H1 (cell line): ENCODE results near the gene SORL1-AS1.

ENCODE experiments used
- CTCF ChIA-PET: fragments of 300-600 bp; sonication (Branson Sonifier 250); formaldehyde crosslinking; loops from one replicate; lab custom pipeline; 2021; ENCODE audit not compliant: partially characterized antibody; lab: Charles Lee
- POLR2A ChIA-PET: fragments of 300-600 bp; sonication (Branson Sonifier 250); formaldehyde crosslinking; loops from one replicate; lab custom pipeline; 2021; ENCODE audit warnings: inconsistent platforms; ENCODE audit not compliant: partially characterized antibody; lab: Charles Lee
- DNase-seq, 2 experiments: peaks; one replicate each; pipeline versions ENCODE4 v3.0.0 to v3.0.0-alpha.2; 2010 to 2022; ENCODE audit warnings: low spot score in 2 of 2, low read depth in 1 of 2, mixed read lengths in 1 of 2
- FAIRE-seq: peaks from 2 replicates; lab custom pipeline; 2011; peaks lifted over from hg19 to GRCh38; lab: Jason Lieb, UNC
- H2AFZ ChIP-seq: 2 replicates; pipeline ENCODE4 v1.8.1; 2012; ENCODE audit warnings: low read length, inconsistent platforms
- H2AK5ac ChIP-seq: 2 replicates; pipeline ENCODE4 v1.6.1; 2013; ENCODE audit warnings: low read depth, low read length
- H2BK120ac ChIP-seq: replicated peaks from 2 replicates; pipeline ENCODE3; 2013; ENCODE audit warnings: low read depth, low read length, inconsistent platforms
- H2BK12ac ChIP-seq: 2 replicates; pipeline ENCODE4 v1.6.1; 2013; ENCODE audit warnings: low read depth, low read length
- H2BK15ac ChIP-seq: 2 replicates; pipeline ENCODE4 v1.6.1; 2013; ENCODE audit warnings: low read length
- H2BK20ac ChIP-seq: 2 replicates; pipeline ENCODE4 v1.6.1; 2013; ENCODE audit warnings: low read length
- H2BK5ac ChIP-seq: 2 replicates; pipeline ENCODE4 v1.6.1; 2013; ENCODE audit warnings: low read depth, low read length
- H3K14ac ChIP-seq: 2 replicates; pipeline ENCODE4 v1.6.1; 2013; ENCODE audit warnings: inconsistent platforms; ENCODE audit not compliant: insufficient read length
- H3K18ac ChIP-seq: 2 replicates; pipeline ENCODE4 v1.6.1; 2013; ENCODE audit warnings: low read length; ENCODE audit errors: extremely low read depth
- H3K23ac ChIP-seq: 2 replicates; pipeline ENCODE4 v1.6.1; 2013; ENCODE audit warnings: inconsistent platforms; ENCODE audit not compliant: insufficient read length
- H3K23me2 ChIP-seq: 2 replicates; pipeline ENCODE4 v1.6.1; 2013; ENCODE audit warnings: low read depth, low read length
- H3K27ac ChIP-seq: 2 replicates; pipeline ENCODE4 v1.6.1; 2011; ENCODE audit warnings: low read depth, low read length, inconsistent platforms
- H3K27me3 ChIP-seq, 4 experiments: replicated peaks in 1 of 4; 1 replicate in 1 of 4; 2 replicates in 3 of 4; pipeline versions ENCODE4 v1.6.1 to v1.8.1; 2011 to 2013; ENCODE audit warnings: low read length in 3 of 4, mild to moderate bottlenecking in 3 of 4, inconsistent platforms in 2 of 4, mixed read lengths in 2 of 4, moderate library complexity in 1 of 4; ENCODE audit not compliant: control insufficient read depth in 3 of 4, insufficient read depth in 3 of 4; ENCODE audit errors: extremely low read depth in 1 of 4
- H3K36me3 ChIP-seq, 4 experiments: 2 replicates each; pipeline versions ENCODE4 v1.6.1 to v1.8.1; 2011 to 2013; ENCODE audit warnings: mild to moderate bottlenecking in 4 of 4, low read length in 3 of 4, moderate library complexity in 2 of 4, control low read depth in 1 of 4, inconsistent platforms in 1 of 4; ENCODE audit not compliant: insufficient read depth in 4 of 4, control insufficient read depth in 2 of 4
- H3K4ac ChIP-seq: replicated peaks from 2 replicates; pipeline ENCODE3; 2013; ENCODE audit warnings: low read length, low read depth, mixed read lengths, inconsistent platforms; ENCODE audit not compliant: insufficient read length
- H3K4me1 ChIP-seq, 4 experiments: replicated peaks in 1 of 4; 1 replicate in 1 of 4; 2 replicates in 3 of 4; pipeline versions ENCODE4 v1.6.1 to v1.8.1; 2011 to 2013; ENCODE audit warnings: low read length in 3 of 4, inconsistent platforms in 2 of 4, mixed read lengths in 1 of 4; ENCODE audit not compliant: insufficient read depth in 4 of 4, control insufficient read depth in 3 of 4
- H3K4me2 ChIP-seq, 2 experiments: 2 replicates each; pipeline versions ENCODE4 v1.6.1 to v1.8.1; 2011 to 2013; ENCODE audit warnings: low read depth in 2 of 2, low read length in 2 of 2, control low read depth in 1 of 2, inconsistent platforms in 1 of 2, mild to moderate bottlenecking in 1 of 2; ENCODE audit not compliant: insufficient read depth in 1 of 2
- H3K4me3 ChIP-seq, 4 experiments: fragments of 200-600, 300-600 bp in 1 of 4; sonication (generic), shearing (Covaris generic), sonication (Bioruptor Twin) in 1 of 4; 2 replicates each; pipeline versions ENCODE4 v1.5.1 to v1.8.1; 2011 to 2016; ENCODE audit warnings: low read length in 4 of 4, low read depth in 3 of 4, control low read depth in 2 of 4, inconsistent platforms in 2 of 4, mild to moderate bottlenecking in 2 of 4, mixed read lengths in 1 of 4, moderate library complexity in 1 of 4; ENCODE audit not compliant: insufficient read depth in 2 of 4; ENCODE audit errors: extremely low read depth in 1 of 4
- H3K56ac ChIP-seq: replicated peaks from 2 replicates; pipeline ENCODE3; 2013; ENCODE audit warnings: low read depth, mild to moderate bottlenecking, mixed read lengths, low read length, inconsistent platforms; ENCODE audit not compliant: insufficient read length
- H3K79me1 ChIP-seq: 2 replicates; pipeline ENCODE4 v1.6.1; 2013; ENCODE audit warnings: low read depth, low read length, control low read depth
- H3K79me2 ChIP-seq, 2 experiments: 2 replicates each; pipeline versions ENCODE4 v1.6.1 to v1.8.1; 2012 to 2013; ENCODE audit warnings: low read length in 2 of 2, mild to moderate bottlenecking in 2 of 2, inconsistent platforms in 1 of 2; ENCODE audit not compliant: insufficient read depth in 2 of 2, control insufficient read depth in 1 of 2
- H3K9ac ChIP-seq, 4 experiments: replicated peaks in 1 of 4; 1 replicate in 1 of 4; 2 replicates in 3 of 4; pipeline versions ENCODE4 v1.6.1 to v1.8.1; 2011 to 2013; ENCODE audit warnings: low read depth in 3 of 4, low read length in 3 of 4, control low read depth in 2 of 4, mild to moderate bottlenecking in 2 of 4, moderate library complexity in 2 of 4, inconsistent platforms in 1 of 4; ENCODE audit errors: extremely low read depth in 1 of 4
- H3K9me3 ChIP-seq, 2 experiments: 2 replicates each; pipeline versions ENCODE4 v1.6.1 to v1.8.1; 2012 to 2013; ENCODE audit warnings: mild to moderate bottlenecking in 2 of 2, moderate library complexity in 2 of 2, control low read depth in 1 of 2, inconsistent platforms in 1 of 2, low read depth in 1 of 2, low read length in 1 of 2, mixed read lengths in 1 of 2; ENCODE audit not compliant: insufficient read depth in 2 of 2
- H4K20me1 ChIP-seq, 2 experiments: replicated peaks in 1 of 2; 2 replicates each; pipeline versions ENCODE3 to v1.8.1; 2011 to 2013; ENCODE audit warnings: inconsistent platforms in 2 of 2, low read length in 2 of 2, mild to moderate bottlenecking in 1 of 2; ENCODE audit not compliant: insufficient read depth in 2 of 2, control insufficient read depth in 1 of 2
- H4K5ac ChIP-seq: 2 replicates; pipeline ENCODE4 v1.6.1; 2013; ENCODE audit warnings: low read length, low read depth, mixed read lengths, inconsistent platforms; ENCODE audit not compliant: insufficient read length
- H4K8ac ChIP-seq: 2 replicates; pipeline ENCODE4 v1.8.0; 2013; ENCODE audit warnings: mild to moderate bottlenecking, moderate library complexity, low read length, inconsistent platforms; ENCODE audit not compliant: insufficient read depth; ENCODE audit errors: extremely low read depth
- H4K91ac ChIP-seq: replicated peaks from 2 replicates; pipeline ENCODE3; 2013; ENCODE audit warnings: low read length, mixed read lengths, inconsistent platforms; ENCODE audit not compliant: insufficient read length
- RAD21 ChIP-seq, 2 experiments: IDR thresholded peaks in 1 of 2; conservative IDR thresholded peaks in 1 of 2; 2 replicates each; pipeline ENCODE4 v1.6.1; 2011; ENCODE audit warnings: low read depth in 2 of 2, low read length in 2 of 2, improper control_type of control experiment in 1 of 2, inconsistent platforms in 1 of 2, mild to moderate bottlenecking in 1 of 2, moderate library complexity in 1 of 2
- SP1 ChIP-seq: IDR thresholded peaks from 2 replicates; pipeline ENCODE4 v1.6.1; 2011; ENCODE audit warnings: low read depth, low read length
- SRF ChIP-seq: IDR thresholded peaks from 2 replicates; pipeline ENCODE4 v1.6.1; 2011; ENCODE audit warnings: mild to moderate bottlenecking, low read depth, low read length, moderate library complexity
- TAF7 ChIP-seq: optimal IDR thresholded peaks from 2 replicates; pipeline ENCODE3; 2011; ENCODE audit warnings: low read depth, mild to moderate bottlenecking, inconsistent platforms, low read length, moderate library complexity, borderline replicate concordance
- WGBS, 2 experiments: shearing (Covaris generic) in 1 of 2; methylation state at CpG; one replicate each; pipeline versions ENCODE4 v1.1.6 to v1.1.7; 2013 to 2015; ENCODE audit warnings: low lambda C conversion rate in 2 of 2, mixed read lengths in 2 of 2, inconsistent platforms in 1 of 2, low coverage in 1 of 2, missing lambda C conversion rate in 1 of 2; ENCODE audit not compliant: insufficient replicate concordance in 2 of 2, insufficient coverage in 1 of 2, insufficient read length in 1 of 2; ENCODE audit errors: extremely low coverage in 1 of 2, missing lambda C conversion rate in 1 of 2; 5-methylcytosine and 5-hydroxymethylcytosine counted together

SORL1-AS1 gene

DNA sequence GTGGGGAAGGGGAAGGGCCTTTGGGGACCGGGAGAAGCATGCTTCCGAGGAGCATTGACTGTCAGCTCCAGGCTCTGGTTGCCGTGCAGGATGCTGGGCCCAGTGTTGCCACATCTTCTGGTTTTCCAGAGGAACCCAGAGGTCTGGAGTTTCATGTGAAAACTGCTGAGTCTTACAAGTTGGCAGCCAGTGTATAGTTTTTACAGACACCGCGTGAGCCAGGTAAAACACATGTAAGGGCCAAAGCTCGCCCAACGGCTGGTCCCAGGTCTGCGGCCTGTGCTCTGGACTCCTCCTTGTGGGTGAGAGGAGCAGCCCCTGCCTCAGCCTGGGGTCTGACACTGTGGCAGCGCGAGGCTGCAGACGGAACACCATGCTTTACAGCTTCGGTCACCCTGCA lies 18.4 kb upstream of the SORL1-AS1 start:
- FAIRE-seq (no peak), DNase-seq (no peak)
- no peak overlapping the region for H3K23ac ChIP-seq
- H3K4me3 ChIP-seq = no peak overlapping the region
- no peak overlapping the region for H2BK20ac ChIP-seq
- peaks cover 4% of the 10 kb centered on the region for H3K79me1 ChIP-seq
- no peak overlapping the region for H2BK15ac ChIP-seq
- no peak overlapping the region for H3K27ac ChIP-seq
- no peak overlapping the region for H3K9ac ChIP-seq
- H3K27me3 ChIP-seq = no peaks in the 10 kb centered on the region
- no peak overlapping the region for H3K14ac ChIP-seq
- H3K23me2 ChIP-seq = no peaks in the 10 kb centered on the region
- no peak overlapping the region for H4K5ac ChIP-seq
- no peak overlapping the region for H3K18ac ChIP-seq
- ChIA-PET POLR2A (no interaction called here), CTCF (interaction anchor here (1.1 to 1.4 kb wide), 3 partner anchors 12 to 14 kb away, joined by 3 read pairs; no protein-coding TSS in a partner anchor)
- peak overlapping the region; percentile 40 for H3K56ac ChIP-seq
- no peak overlapping the region for H4K91ac ChIP-seq
- H2BK5ac ChIP-seq = peak overlapping the region; percentile 53; the same call in 1 of the 2 replicates
- TF ChIP-seq SP1 (no peak), SRF (no peak), TAF7 (no peak), RAD21 (IDR thresholded peaks at IDR 0.05 in 1 of 2, conservative IDR thresholded peaks at IDR 0.05 in 1 of 2; ENCODE audit: low read depth in 2 of 2, low read length in 2 of 2) (peak in 1 of 2 experiments; percentile 10; a peak in 1 of 4 replicates)
- no peak overlapping the region for H3K4me2 ChIP-seq
- H4K8ac ChIP-seq = no peak overlapping the region
- H3K79me2 ChIP-seq = peaks cover 3 to 61% of the 10 kb centered on the region in 2 experiments; a peak in 3 of 4 replicates
- no peak overlapping the region for H3K4ac ChIP-seq
- no peak overlapping the region for H2AFZ ChIP-seq
- H2BK12ac ChIP-seq = no peak overlapping the region
- peaks cover 0 to 2% of the 10 kb centered on the region in 2 experiments for H4K20me1 ChIP-seq
- peaks cover 4 to 10% (median 9%) of the 10 kb centered on the region in 4 experiments; a peak in 6 of 8 replicates for H3K36me3 ChIP-seq
- WGBS, 2 experiments = 83% methylated on average over 12 of the region's 12 CpGs; no CpG with 5 or more reads in 1 of the 2 experiments
- H3K4me1 ChIP-seq = peaks cover 8 to 16% (median 12%) of the 10 kb centered on the region in 4 experiments
- no peaks in the 10 kb centered on the region for H3K9me3 ChIP-seq
- H2AK5ac ChIP-seq = no peak overlapping the region
- H2BK120ac ChIP-seq = no peak overlapping the region
